GM12878 (cell line): Measurements from ENCODE around the gene PIP4K2A. TPM values are rescaled to one million over a fixed set of nuclear protein-coding genes. Genes with fewer than 3 reads are reported as not detected.
A peak's percentile ranks its signal among the peaks of the same experiment; 100 is the strongest.

ENCODE experiments used
- ATAC-seq: fragments of 200-7000 bp; cut with Tn5 transposase; 3 replicates; pipeline ENCODE4 v1.9.1; 2020; ENCODE audit warnings: mild to moderate bottlenecking, moderate library complexity
- BruUV-seq: library from RNA; stranded (reverse); fragments of 400-500 nt; replicated peaks from 2 replicates; lab custom pipeline; 2021; lab: Mats Ljungman, UMichigan
- CTCF ChIA-PET: fragments of 300-600 bp; sonication (Branson Sonifier 250); formaldehyde crosslinking; extraction: SDS; loops from one replicate; lab custom pipeline; 2021; ENCODE audit warnings: inconsistent platforms; lab: Yijun Ruan, JAX
- POLR2A ChIA-PET: fragments of 350-600 bp; formaldehyde crosslinking; extraction: SDS; loops from one replicate; lab custom pipeline; 2021; ENCODE audit warnings: inconsistent platforms; lab: Charles Lee
- RAD21 ChIA-PET: fragments of 300-600 bp; sonication (Branson Sonifier 250); formaldehyde crosslinking; loops from one replicate; lab custom pipeline; 2023; ENCODE audit warnings: antibody characterized with exemption; ENCODE audit not compliant: unreplicated experiment; lab: Charles Lee
- SMC1A ChIA-PET: fragments of 300-600 bp; sonication (Branson Sonifier 250); formaldehyde crosslinking; loops from one replicate; lab custom pipeline; 2023; ENCODE audit not compliant: unreplicated experiment, uncharacterized antibody; lab: Charles Lee
- DNase-seq: peaks from one replicate; pipeline ENCODE4 v3.0.0-alpha.2; 2011; ENCODE audit warnings: low read depth, low spot score
- FAIRE-seq: peaks from 3 replicates; lab custom pipeline; 2011; peaks lifted over from hg19 to GRCh38; lab: Jason Lieb, UNC
- H2AFZ ChIP-seq: 2 replicates; pipeline ENCODE4 v1.6.0; 2011; ENCODE audit warnings: low read depth, low read length, control low read depth; ENCODE audit not compliant: control insufficient read depth
- H3K27ac ChIP-seq: 2 replicates; pipeline ENCODE4 v1.5.1; 2011; ENCODE audit warnings: control low read depth; ENCODE audit not compliant: control insufficient read depth, insufficient read depth
- H3K27me3 ChIP-seq, 2 experiments: replicated peaks in 1 of 2; 2 replicates each; pipeline versions ENCODE4 v1.6.0 to v1.6.1; 2011; ENCODE audit warnings: low read length in 1 of 2; ENCODE audit not compliant: control insufficient read depth in 2 of 2, insufficient read depth in 2 of 2
- H3K36me3 ChIP-seq, 2 experiments: 2 replicates each; pipeline ENCODE4 v1.5.1; 2011; ENCODE audit warnings: low read length in 1 of 2; ENCODE audit not compliant: control insufficient read depth in 2 of 2, insufficient read depth in 2 of 2
- H3K4me1 ChIP-seq: 2 replicates; pipeline ENCODE4 v1.6.1; 2011; ENCODE audit warnings: mild to moderate bottlenecking, low read length, moderate library complexity, mixed read lengths; ENCODE audit not compliant: control insufficient read depth, insufficient read depth
- H3K4me2 ChIP-seq: 2 replicates; pipeline ENCODE4 v1.6.0; 2011; ENCODE audit warnings: control low read depth; ENCODE audit not compliant: control insufficient read depth, insufficient read depth
- H3K4me3 ChIP-seq: fragments of 200-600 bp; sonication (generic); 2 replicates; pipeline ENCODE4 v1.5.1; 2016
- H3K79me2 ChIP-seq: 2 replicates; pipeline ENCODE4 v1.6.0; 2011; ENCODE audit warnings: low read length; ENCODE audit not compliant: control insufficient read depth, insufficient read depth
- H3K9ac ChIP-seq: 2 replicates; pipeline ENCODE4 v1.8.0; 2011; ENCODE audit warnings: low read length, control low read depth, mixed read lengths; ENCODE audit not compliant: control insufficient read depth, insufficient read depth
- H3K9me3 ChIP-seq: replicated peaks from 3 replicates; pipeline ENCODE4 v1.5.1; 2011; ENCODE audit warnings: mild to moderate bottlenecking, low read length; ENCODE audit not compliant: control insufficient read depth, insufficient read depth
- H4K20me1 ChIP-seq: 2 replicates; pipeline ENCODE4 v1.6.0; 2011; ENCODE audit not compliant: control insufficient read depth, insufficient read depth
- EGR1 ChIP-seq, 2 experiments: IDR thresholded peaks; 1 replicate in 1 of 2; 2 replicates in 1 of 2; pipeline ENCODE4 v1.6.1; 2011 to 2012; ENCODE audit warnings: low read depth in 2 of 2, low read length in 2 of 2, borderline replicate concordance in 1 of 2, mild to moderate bottlenecking in 1 of 2, moderate library complexity in 1 of 2
- HCFC1 ChIP-seq: fragments of 150-350 bp; IDR thresholded peaks from 2 replicates; pipeline ENCODE4 v1.6.1; 2014; ENCODE audit warnings: low read length
- IKZF1 ChIP-seq: fragments of 450-650 bp; conservative IDR thresholded peaks from 2 replicates; pipeline ENCODE4 v1.6.1; 2017; ENCODE audit warnings: antibody characterized with exemption, mild to moderate bottlenecking
- IKZF2 ChIP-seq, 2 experiments: fragments of 450-650 bp; IDR thresholded peaks; 2 replicates each; pipeline ENCODE4 v1.6.1; 2017; ENCODE audit warnings: mild to moderate bottlenecking in 2 of 2, moderate library complexity in 2 of 2
- YBX1 ChIP-seq: fragments of 450-650 bp; IDR thresholded peaks from 2 replicates; pipeline ENCODE4 v1.6.1; 2016; ENCODE audit warnings: antibody characterized with exemption
- ZZZ3 ChIP-seq: IDR thresholded peaks from 2 replicates; pipeline ENCODE4 v1.6.1; 2011; ENCODE audit warnings: low read depth; ENCODE audit not compliant: control insufficient read depth, insufficient read length
- WGBS: methylation state at CpG from one replicate; pipeline ENCODE4 v1.1.6; 2016; ENCODE audit warnings: low lambda C conversion rate; ENCODE audit not compliant: insufficient replicate concordance, insufficient coverage; ENCODE audit errors: missing lambda C conversion rate; 5-methylcytosine and 5-hydroxymethylcytosine counted together
- in situ Hi-C: fragments of 300-500 bp; cut with MboI; formaldehyde crosslinking; loops from 9 replicates; pipeline ENCODE4 v1.14.3; 2018; ENCODE audit warnings: mixed read lengths
- intact Hi-C: fragments of 100-400 bp; cut with micrococcal nuclease; formaldehyde crosslinking; loops from one replicate; pipeline ENCODE4 v1.14.2; 2022; ENCODE audit not compliant: unreplicated experiment
- polyA plus RNA-seq, 11 experiments: library from polyadenylated mRNA; depleted of rRNA in 4 of 11; unstranded in 6 of 11; stranded (reverse) in 5 of 11; fragments of >200 nt; fragmentation: Nextera tagmentation in 4 of 11; fragmentation: Illumina TruSeq in 1 of 11; extraction: Ambion mirVana in 4 of 11; extraction: Trizol in 1 of 11; gene quantifications; 1 replicate in 1 of 11; 2 replicates in 10 of 11; pipeline versions ENCODE4 v1.2.1 to v1.2.3, GENCODE V29; 2011 to 2016; ENCODE audit warnings: inconsistent platforms in 2 of 11, missing spikeins in 2 of 11, low read depth in 1 of 11
- total RNA-seq, 4 experiments: library from RNA; depleted of rRNA in 3 of 4; stranded (reverse); fragments of >200 nt in 3 of 4; fragmentation: Illumina TruSeq in 1 of 4; extraction: Trizol in 1 of 4; gene quantifications; 2 replicates each; pipeline versions ENCODE4 v1.2.1 to v1.2.3, GENCODE V29; 2013 to 2021

Gene PIP4K2A
- total and polyA plus RNA-seq, 10 of the 15 experiments (the other 5 are each of a cell fraction or from before 2014, with no cell fraction given), result 54.3 to 139 (median 84.4) TPM

DNA sequence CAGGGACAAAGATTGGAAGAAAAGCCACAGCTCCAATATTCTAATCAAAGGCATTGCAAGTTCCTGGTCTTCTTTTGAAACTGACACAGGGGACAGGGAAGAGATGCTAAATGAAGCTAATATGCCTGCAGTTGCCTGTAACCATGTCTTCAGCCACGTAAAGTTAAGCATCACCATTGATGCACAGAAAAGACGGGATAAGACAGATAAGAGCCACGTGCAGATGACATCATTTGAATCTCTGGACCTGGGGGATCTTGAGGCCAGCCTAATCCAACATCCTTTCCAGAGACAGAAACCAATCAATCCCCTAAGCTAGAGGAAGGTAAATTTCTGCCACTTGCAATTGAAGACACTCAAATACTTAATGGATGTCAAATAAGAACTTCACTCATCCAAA, 93.4 kb downstream of the PIP4K2A start:
- ChIA-PET SMC1A (interaction anchor here (1.2 to 14.3 kb wide), 15 partner anchors 9 to 146 kb away, joined by 3 to 139 read pairs (median 5); no protein-coding TSS in a partner anchor), POLR2A (interaction anchor here (1.0 to 10.6 kb wide), 2 partner anchors 9 to 70 kb away, joined by 3 to 82 read pairs; no protein-coding TSS in a partner anchor), CTCF (no interaction called here), RAD21 (interaction anchor here (0.8 to 6.2 kb wide), 4 partner anchors 9 to 92 kb away, joined by 3 to 53 read pairs (median 4); no protein-coding TSS in a partner anchor)
- intact Hi-C loops, result no loop called here
- TF ChIP-seq HCFC1 (no peak), EGR1 (IDR thresholded peaks at IDR 0.05; ENCODE audit: borderline replicate concordance in 1 of 2, low read depth in 2 of 2, low read length in 2 of 2) (no peak), IKZF2 (IDR thresholded peaks at IDR 0.05) (0 out of 4 replicates have a peak, but pooled peaks of 1 of the 2 experiments have one; percentile 19), IKZF1 (0 out of 2 replicates have a peak, but pooled peaks have one; percentile 1), ZZZ3 (no peak), YBX1 (no peak)
- BruUV-seq, result no TSS peak
- no peak for DNase-seq
- peaks cover 0 to 3% of the 10 kb centered on the region in 2 experiments; a peak in 2 of 4 replicates for H3K36me3 ChIP-seq
- H3K4me1 ChIP-seq, result peaks cover 35% of the 10 kb centered on the region
- no peak overlapping the region for H3K4me3 ChIP-seq
- FAIRE-seq, result no peak
- no peaks in the 10 kb centered on the region for H3K9me3 ChIP-seq
- peaks cover 98% of the 10 kb centered on the region for H3K79me2 ChIP-seq
- H4K20me1 ChIP-seq, result no peaks in the 10 kb centered on the region
- H3K27ac ChIP-seq, result no peak overlapping the region
- no peak overlapping the region for H2AFZ ChIP-seq
- 48% methylated on average over 3 of the region's 3 CpGs for WGBS
- no peak for ATAC-seq
- H3K4me2 ChIP-seq, result no peak overlapping the region
- in situ Hi-C loops, result no loop called here
- no peaks in the 10 kb centered on the region for H3K27me3 ChIP-seq
- H3K9ac ChIP-seq, result no peak overlapping the region
